Measurements from ENCODE around the gene WDR82.
"Not testable (repeated sequence)": the region's sequence is repeated elsewhere in the genome, so short reads cannot be mapped to it uniquely, and the experiment has no call there.

WDR82 gene

GRCh38 chr3:52288674-52289073 lies 10.2 kb upstream of the WDR82 start:
- no peak for DNase-seq

GRCh38 chr3:52286777-52287110 lies 8.3 kb upstream of the WDR82 start:
- DNase-seq, result no peak

GRCh38 chr3:52284051-52284450 lies 5.6 kb upstream of the WDR82 start:
- DNase-seq, result not testable (repeated sequence)

GRCh38 chr3:52283306-52283705 lies 4.9 kb upstream of the WDR82 start:
- DNase-seq, result no peak

GRCh38 chr3:52281981-52282801 lies 3.7 kb upstream of the WDR82 start:
- DNase-seq, result peak; percentile 72

GRCh38 chr3:52280050-52280461 lies 1.6 kb upstream of the WDR82 start:
- no peak for DNase-seq

GRCh38 chr3:52279596-52279995 lies 1.1 kb upstream of the WDR82 start:
- no peak for DNase-seq

GRCh38 chr3:52277972-52278509 lies 408 bp downstream of the WDR82 start:
- peak; percentile 65 for DNase-seq

GRCh38 chr3:52277071-52277964 lies 1.1 kb downstream of the WDR82 start:
- peak; percentile 74 for DNase-seq

GRCh38 chr3:52274781-52275180 lies 3.7 kb downstream of the WDR82 start:
- not testable (repeated sequence) for DNase-seq

GRCh38 chr3:52272831-52273230 lies 5.6 kb downstream of the WDR82 start:
- peak; percentile 28 for DNase-seq

GRCh38 chr3:52272172-52272571 lies 6.3 kb downstream of the WDR82 start:
- DNase-seq, result not testable (repeated sequence)

- no peak for DNase-seq
Measured at GRCh38 chr3:52270252-52270754, 8.1 kb downstream of the WDR82 start.

GRCh38 chr3:52269776-52270175 lies 8.7 kb downstream of the WDR82 start:
- no peak for DNase-seq

- DNase-seq, result peak; percentile 63
Measured at GRCh38 chr3:52268036-52268435, 10.4 kb downstream of the WDR82 start.

GRCh38 chr3:52265387-52265786 lies 13.1 kb downstream of the WDR82 start:
- DNase-seq, result no peak

- DNase-seq, result no peak
Measured at GRCh38 chr3:52262447-52262846, 16.0 kb downstream of the WDR82 start.

- DNase-seq, result no peak
Measured at GRCh38 chr3:52259448-52259847, 19.0 kb downstream of the WDR82 start.

- no peak for DNase-seq
Measured at GRCh38 chr3:52259035-52259434, 19.4 kb downstream of the WDR82 start.

GRCh38 chr3:52257911-52258310 lies 20.5 kb downstream of the WDR82 start:
- DNase-seq, result no peak

- DNase-seq, result no peak
Measured at GRCh38 chr3:52256622-52257021, 21.8 kb downstream of the WDR82 start.

GRCh38 chr3:52256159-52256558 lies 22.3 kb downstream of the WDR82 start:
- no peak for DNase-seq

GRCh38 chr3:52254608-52255007 lies 23.8 kb downstream of the WDR82 start:
- DNase-seq, result no peak

Measured in CD4-positive, alpha-beta T cell treated with Interleukin-10 for 1 hour (primary cell).